Osteocyte (in vitro differentiated cells): ENCODE measurements around the gene WDR5B. TPM values are rescaled to one million over a fixed set of nuclear protein-coding genes. Genes with fewer than 3 reads are reported as not detected.

Experiments
- DNase-seq: peaks from one replicate; pipeline ENCODE4 v3.0.0; 2021; ENCODE audit warnings: mixed read lengths; ENCODE audit not compliant: unreplicated experiment; ENCODE audit errors: extremely low spot score
- H3K27ac Mint-ChIP-seq: one replicate; pipeline ENCODE4 v1.8.0; 2021; ENCODE audit warnings: mild to moderate bottlenecking, mixed read lengths; ENCODE audit not compliant: unreplicated experiment
- H3K27me3 Mint-ChIP-seq: one replicate; pipeline ENCODE4 v1.8.0; 2021; ENCODE audit warnings: mixed read lengths; ENCODE audit not compliant: unreplicated experiment
- H3K36me3 Mint-ChIP-seq: one replicate; pipeline ENCODE4 v1.8.0; 2021; ENCODE audit warnings: mixed read lengths; ENCODE audit not compliant: unreplicated experiment
- H3K4me1 Mint-ChIP-seq: one replicate; pipeline ENCODE4 v1.8.0; 2021; ENCODE audit warnings: mixed read lengths; ENCODE audit not compliant: unreplicated experiment
- H3K4me3 Mint-ChIP-seq: one replicate; pipeline ENCODE4 v1.8.0; 2021; ENCODE audit warnings: mild to moderate bottlenecking, moderate library complexity, mixed read lengths; ENCODE audit not compliant: unreplicated experiment
- H3K9me3 Mint-ChIP-seq: one replicate; pipeline ENCODE4 v1.8.0; 2021; ENCODE audit warnings: mixed read lengths; ENCODE audit not compliant: unreplicated experiment
- CTCF ChIP-seq: fragments of 200-600 bp; sonication (generic); IDR thresholded peaks from 2 replicates; pipeline ENCODE4 v1.5.0; 2021; ENCODE audit warnings: antibody characterized with exemption, mild to moderate bottlenecking, moderate library complexity
- total RNA-seq: library from RNA; stranded (reverse); gene quantifications from 2 replicates; pipeline ENCODE4 v1.2.1, GENCODE V29; 2021

The WDR5B gene
- total RNA-seq, 1 donor from 2014 or later: 6.5 TPM

- no peak for TF ChIP-seq CTCF
- H3K36me3 Mint-ChIP-seq: peaks cover 2% of the 10 kb centered on the region
Measured at GRCh38 chr3:122389197-122389596, 26.7 kb downstream of the WDR5B start.

DNA sequence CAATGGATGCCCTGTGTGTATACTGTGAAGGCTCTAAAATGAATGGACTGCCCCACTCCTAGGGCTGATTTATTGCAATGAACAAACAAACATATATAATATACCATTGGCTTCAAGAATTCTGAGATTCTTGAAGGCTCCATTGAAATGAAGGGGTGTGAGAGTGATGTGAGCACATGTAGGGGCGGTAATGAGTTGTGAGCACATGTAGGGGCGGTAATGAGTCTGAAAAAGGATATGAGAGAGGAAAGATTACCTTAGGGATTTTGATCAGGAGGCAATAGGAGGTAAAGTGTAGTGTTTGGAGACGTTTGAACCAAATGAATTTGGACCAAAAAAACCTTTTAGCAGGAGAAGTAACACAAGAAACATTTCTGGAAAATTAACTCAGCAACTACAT lies 28.2 kb downstream of the WDR5B start:
- H3K27ac Mint-ChIP-seq: no peak overlapping the region
- no peak overlapping the region for H3K4me3 Mint-ChIP-seq

More at GRCh38 chr3:122389197-122389596, 26.7 kb downstream of the WDR5B start:
- no peaks in the 10 kb centered on the region for H3K27me3 Mint-ChIP-seq
- no peak overlapping the region for H3K27ac Mint-ChIP-seq
- H3K9me3 Mint-ChIP-seq: no peaks in the 10 kb centered on the region
- DNase-seq: no peak
- H3K4me1 Mint-ChIP-seq: peaks cover 8% of the 10 kb centered on the region
- no peak overlapping the region for H3K4me3 Mint-ChIP-seq

GRCh38 chr3:122383771-122384697 lies 31.8 kb downstream of the WDR5B start, which contains the start of gene FAM162A:
TSS of gene FAM162A (plus strand) at chr3:122384182. CDS start at chr3:122384266, 84 bp downstream.
- H3K27me3 Mint-ChIP-seq: no peaks in the 10 kb centered on the region
- peak; percentile 96 for DNase-seq

More for the DNA sequence above, 28.2 kb downstream of the WDR5B start:
- no peaks in the 10 kb centered on the region for H3K36me3 Mint-ChIP-seq
- TF ChIP-seq CTCF: no peak
- DNase-seq: no peak
- no peaks in the 10 kb centered on the region for H3K9me3 Mint-ChIP-seq
- peaks cover 19% of the 10 kb centered on the region for H3K4me1 Mint-ChIP-seq
- no peaks in the 10 kb centered on the region for H3K27me3 Mint-ChIP-seq

DNA sequence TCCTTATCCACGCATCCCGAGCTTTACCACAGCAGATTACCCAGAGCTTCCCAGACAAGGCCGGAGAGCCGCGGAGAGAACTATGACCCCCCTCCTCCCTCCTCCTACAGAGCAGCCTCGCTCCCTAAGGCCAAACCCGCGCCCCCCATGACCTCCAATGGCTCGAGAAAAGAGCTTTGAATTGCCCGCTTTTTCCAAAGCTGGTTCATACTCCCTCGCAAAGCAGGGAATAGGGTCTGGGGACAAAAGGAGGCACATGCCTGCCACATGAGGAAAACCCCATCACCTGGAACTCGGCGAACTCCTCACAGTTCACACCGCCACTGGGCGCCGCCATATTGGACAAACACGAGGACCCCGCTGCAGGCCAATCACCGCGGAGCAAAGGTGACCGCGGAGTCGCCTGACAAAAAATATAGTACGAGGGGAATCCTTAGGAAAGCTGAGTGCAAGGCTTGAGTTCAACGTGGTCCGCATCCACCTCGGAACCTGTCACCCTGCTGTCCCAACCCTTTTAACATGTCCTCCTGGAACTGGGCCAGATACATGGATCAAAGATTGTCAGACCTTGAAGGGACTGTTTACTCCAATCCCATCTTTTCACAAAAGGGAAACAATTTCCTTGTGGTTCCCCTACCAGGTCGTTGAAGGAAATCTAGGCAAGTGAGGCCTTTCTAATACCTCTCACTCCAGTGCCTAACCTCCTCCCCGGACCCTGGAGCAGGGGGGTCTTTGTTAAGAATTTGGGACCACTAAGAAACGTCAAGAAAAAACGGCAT lies 32.8 kb downstream of the WDR5B start, which contains the start of gene MIX23:
TSS of gene MIX23 (minus strand) at position 344 of the 779 bp plus-strand sequence. CDS start at position 337, 7 bp downstream.
- no peak for TF ChIP-seq CTCF
- Mint-ChIP-seq H3K4me1 (peaks cover 25% of the 10 kb centered on the region), H3K27ac (peak within 1 kb of the TSS; percentile 95), H3K27me3 (no peaks in the 10 kb centered on the region), H3K36me3 (no peaks in the 10 kb centered on the region), H3K9me3 (no peaks in the 10 kb centered on the region), H3K4me3 (peak within 1 kb of the TSS; percentile 90)
- peak; percentile 93 for DNase-seq

More at GRCh38 chr3:122383771-122384697, 31.8 kb downstream of the WDR5B start, which contains the start of gene FAM162A:
- TF ChIP-seq CTCF: peak; percentile 65
- peak within 1 kb of the TSS; percentile 90 for H3K4me3 Mint-ChIP-seq
- peak within 1 kb of the TSS; percentile 95 for H3K27ac Mint-ChIP-seq
- no peaks in the 10 kb centered on the region for H3K36me3 Mint-ChIP-seq
- H3K4me1 Mint-ChIP-seq: peaks cover 25% of the 10 kb centered on the region
- no peaks in the 10 kb centered on the region for H3K9me3 Mint-ChIP-seq
